A204.1 (cell line): ENCODE results near the gene ELOVL5.
"Not testable (repeated sequence)": the region's sequence is repeated elsewhere in the genome, so short reads cannot be mapped to it uniquely, and the experiment has no call there.

Experiments used
- FAIRE-seq: peaks from 2 replicates; lab custom pipeline; 2012; peaks lifted over from hg19 to GRCh38; lab: Jason Lieb, UNC

Gene ELOVL5

GRCh38 chr6:53327017-53327395, 21.7 kb downstream of the ELOVL5 start:
- no peak for FAIRE-seq

- no peak for FAIRE-seq
These were observed 22.3 kb downstream of the ELOVL5 start for GRCh38 chr6:53326372-53327016.

- FAIRE-seq = no peak
These were observed 23.0 kb downstream of the ELOVL5 start for GRCh38 chr6:53325785-53326184.

GRCh38 chr6:53322188-53323029, 26.3 kb downstream of the ELOVL5 start:
- no peak for FAIRE-seq

- FAIRE-seq = no peak
These were observed 27.0 kb downstream of the ELOVL5 start for GRCh38 chr6:53321701-53322100.

GRCh38 chr6:53320964-53321363, 27.8 kb downstream of the ELOVL5 start:
- FAIRE-seq = no peak

GRCh38 chr6:53318429-53318828, 30.3 kb downstream of the ELOVL5 start:
- FAIRE-seq = no peak

GRCh38 chr6:53317861-53318260, 30.9 kb downstream of the ELOVL5 start:
- no peak for FAIRE-seq

- FAIRE-seq = not testable (repeated sequence)
These were observed 31.5 kb downstream of the ELOVL5 start for GRCh38 chr6:53317299-53317698.

- no peak for FAIRE-seq
These were observed 32.6 kb downstream of the ELOVL5 start for GRCh38 chr6:53316142-53316541.

- no peak for FAIRE-seq
These were observed 33.5 kb downstream of the ELOVL5 start for GRCh38 chr6:53315086-53315724.

GRCh38 chr6:53313784-53314400, 34.9 kb downstream of the ELOVL5 start:
- no peak for FAIRE-seq

- FAIRE-seq = no peak
These were observed 36.4 kb downstream of the ELOVL5 start for GRCh38 chr6:53312355-53312754.

- FAIRE-seq = no peak
These were observed 37.2 kb downstream of the ELOVL5 start for GRCh38 chr6:53311586-53311935.

- FAIRE-seq = no peak
These were observed 37.8 kb downstream of the ELOVL5 start for GRCh38 chr6:53310771-53311585.

GRCh38 chr6:53309901-53310300, 38.8 kb downstream of the ELOVL5 start:
- no peak for FAIRE-seq

GRCh38 chr6:53309059-53309900, 39.5 kb downstream of the ELOVL5 start:
- no peak for FAIRE-seq

- no peak for FAIRE-seq
These were observed 41.9 kb downstream of the ELOVL5 start for GRCh38 chr6:53306819-53307347.

- FAIRE-seq = not testable (repeated sequence)
These were observed 42.5 kb downstream of the ELOVL5 start for GRCh38 chr6:53306217-53306616.

GRCh38 chr6:53305506-53306005, 43.2 kb downstream of the ELOVL5 start:
- not testable (repeated sequence) for FAIRE-seq

GRCh38 chr6:53304953-53305352, 43.8 kb downstream of the ELOVL5 start:
- FAIRE-seq = not testable (repeated sequence)
